ENCODE measurements around the gene RXRB. TPM values are rescaled to one million over a fixed set of nuclear protein-coding genes. Genes with fewer than 3 reads are reported as not detected.

RXRB gene
- total RNA-seq, 4 donors from 2014 or later, result 13.9 to 26.7 (median 16.7) TPM

DNA sequence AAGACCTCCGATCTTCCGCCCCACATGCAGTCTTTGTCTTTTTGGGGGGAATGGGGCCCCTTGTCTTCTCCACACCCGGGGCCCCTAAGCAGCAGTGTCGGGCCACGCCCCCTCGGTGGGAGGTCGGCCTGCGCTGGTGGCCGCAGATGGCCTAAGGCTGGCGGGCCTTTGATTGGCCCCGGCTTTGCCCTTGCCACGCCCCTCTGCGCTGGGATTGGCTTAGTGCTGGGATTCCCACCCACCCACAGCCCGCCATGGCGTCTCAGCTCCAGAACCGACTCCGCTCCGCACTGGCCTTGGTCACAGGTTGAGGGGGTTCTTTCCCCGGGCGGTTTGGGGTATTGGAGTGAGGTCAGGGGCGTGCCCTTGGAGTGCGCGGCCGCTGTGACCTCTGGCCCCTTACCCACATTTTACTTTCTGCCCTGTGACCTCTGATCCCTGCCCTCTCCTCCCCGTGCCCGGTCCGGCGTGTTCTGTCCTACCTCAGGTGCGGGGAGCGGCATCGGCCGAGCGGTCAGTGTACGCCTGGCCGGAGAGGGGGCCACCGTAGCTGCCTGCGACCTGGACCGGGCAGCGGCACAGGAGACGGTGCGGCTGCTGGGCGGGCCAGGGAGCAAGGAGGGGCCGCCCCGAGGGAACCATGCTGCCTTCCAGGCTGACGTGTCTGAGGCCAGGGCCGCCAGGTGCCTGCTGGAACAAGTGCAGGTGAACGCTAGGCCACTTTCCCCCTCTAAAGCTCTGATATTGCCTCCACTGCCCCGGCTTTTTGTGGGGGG is 4.1 kb upstream of the RXRB start, which contains the start of gene HSD17B8:
HSD17B8 (plus strand) TSS at position 241 of the 776 bp plus-strand sequence; CDS start at position 255, 14 bp downstream.
- 0 to 6% methylated on average over 3 to 9 of the region's 48 CpGs for WGBS, 2 donors
- TF ChIP-seq, protein P1, sequence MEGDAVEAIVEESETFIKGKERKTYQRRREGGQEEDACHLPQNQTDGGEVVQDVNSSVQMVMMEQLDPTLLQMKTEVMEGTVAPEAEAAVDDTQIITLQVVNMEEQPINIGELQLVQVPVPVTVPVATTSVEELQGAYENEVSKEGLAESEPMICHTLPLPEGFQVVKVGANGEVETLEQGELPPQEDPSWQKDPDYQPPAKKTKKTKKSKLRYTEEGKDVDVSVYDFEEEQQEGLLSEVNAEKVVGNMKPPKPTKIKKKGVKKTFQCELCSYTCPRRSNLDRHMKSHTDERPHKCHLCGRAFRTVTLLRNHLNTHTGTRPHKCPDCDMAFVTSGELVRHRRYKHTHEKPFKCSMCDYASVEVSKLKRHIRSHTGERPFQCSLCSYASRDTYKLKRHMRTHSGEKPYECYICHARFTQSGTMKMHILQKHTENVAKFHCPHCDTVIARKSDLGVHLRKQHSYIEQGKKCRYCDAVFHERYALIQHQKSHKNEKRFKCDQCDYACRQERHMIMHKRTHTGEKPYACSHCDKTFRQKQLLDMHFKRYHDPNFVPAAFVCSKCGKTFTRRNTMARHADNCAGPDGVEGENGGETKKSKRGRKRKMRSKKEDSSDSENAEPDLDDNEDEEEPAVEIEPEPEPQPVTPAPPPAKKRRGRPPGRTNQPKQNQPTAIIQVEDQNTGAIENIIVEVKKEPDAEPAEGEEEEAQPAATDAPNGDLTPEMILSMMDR (IDR thresholded peaks at IDR 0.05), result no peak
- peak in 1 of 4 donors; percentile 72 for TF ChIP-seq POLR2A (IDR thresholded peaks at IDR 0.05)
- no peaks in the 10 kb centered on the region for H3K9me3 ChIP-seq
- peaks cover 14 to 25% (median 17%) of the 10 kb centered on the region in 3 donors for H3K36me3 ChIP-seq
- peaks cover 38 to 83% (median 46%) of the 10 kb centered on the region in 3 donors for H3K4me1 ChIP-seq
- intact Hi-C loops (cut with DNase I), result no loop called here
- H3K27ac ChIP-seq, result peak within 1 kb of the TSS; percentile 79 to 93 (median 92)
- DNase-seq, result peak; percentile 74
- H3K27me3 ChIP-seq, result no peaks in the 10 kb centered on the region
- H3K4me3 ChIP-seq, result peak within 1 kb of the TSS; percentile 75 to 85 (median 80)

DNA sequence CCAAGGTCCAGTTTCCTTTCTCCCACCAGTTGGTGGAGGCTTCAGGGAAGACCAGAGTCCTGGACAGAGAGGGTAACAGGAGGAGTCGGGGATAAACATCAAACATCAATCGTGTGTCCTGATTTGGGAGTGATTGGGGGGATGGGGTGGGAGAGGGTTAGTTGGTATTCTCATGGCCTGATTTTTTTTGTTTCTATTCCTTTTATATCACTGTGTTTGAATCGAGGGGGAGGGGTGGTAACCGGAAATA is 3.6 kb upstream of the RXRB start:
- H3K27me3 ChIP-seq, result no peaks in the 10 kb centered on the region
- H3K9me3 ChIP-seq, result no peaks in the 10 kb centered on the region
- no peak for DNase-seq
- TF ChIP-seq, protein P1 (IDR thresholded peaks at IDR 0.05), result no peak
- TF ChIP-seq POLR2A (IDR thresholded peaks at IDR 0.05), result no peak
- H3K36me3 ChIP-seq, result peaks cover 14 to 21% (median 17%) of the 10 kb centered on the region in 3 donors
- H3K27ac ChIP-seq, result peak overlapping the region; percentile 79 to 93 (median 92)
- intact Hi-C loops (cut with DNase I), result no loop called here
- 9 to 12% methylated on average over 4 of the region's 4 CpGs for WGBS, 2 donors
- peak overlapping the region; percentile 75 to 85 (median 80) for H3K4me3 ChIP-seq
- peaks cover 42 to 83% (median 51%) of the 10 kb centered on the region in 3 donors for H3K4me1 ChIP-seq

DNA sequence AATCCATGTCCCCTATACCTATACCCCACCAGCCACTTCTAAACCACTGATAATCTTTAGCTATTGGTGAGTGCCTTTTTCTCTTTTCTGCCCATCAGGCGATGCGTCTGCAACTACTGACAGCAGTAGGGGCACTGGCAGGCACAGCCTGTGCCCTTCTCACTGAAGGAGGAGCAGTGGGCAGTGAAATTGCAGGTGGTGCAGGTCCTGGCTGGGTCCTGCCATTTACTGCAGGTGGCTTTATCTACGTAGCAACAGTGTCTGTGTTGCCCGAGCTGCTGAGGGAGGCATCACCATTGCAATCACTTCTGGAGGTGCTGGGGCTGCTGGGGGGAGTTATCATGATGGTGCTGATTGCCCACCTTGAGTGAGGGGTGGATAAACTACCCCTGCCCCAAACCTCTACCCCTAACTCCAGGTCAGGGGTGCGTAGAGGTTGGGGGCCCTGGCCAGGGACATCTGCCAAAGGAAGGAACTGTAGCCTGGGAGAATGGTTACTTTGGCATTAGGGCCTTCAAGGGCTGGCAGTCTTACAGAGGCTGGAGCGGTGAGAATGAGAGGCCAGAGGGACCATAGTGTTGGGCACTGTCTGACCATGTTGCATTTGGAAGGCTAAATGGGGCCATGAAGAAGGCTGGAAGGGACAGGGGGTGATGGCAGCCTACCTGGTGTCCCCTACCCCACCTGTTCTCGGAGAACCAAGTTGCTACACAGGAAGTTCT is 3.1 kb upstream of the RXRB start:
- H3K36me3 ChIP-seq, result peaks cover 14 to 21% (median 17%) of the 10 kb centered on the region in 3 donors
- H3K9me3 ChIP-seq, result no peaks in the 10 kb centered on the region
- no peaks in the 10 kb centered on the region for H3K27me3 ChIP-seq
- peak overlapping the region in 3 of 4 donors; percentile 91 to 93 (median 92) for H3K27ac ChIP-seq
- peak overlapping the region in 2 of 4 donors; percentile 78 to 82 for H3K4me3 ChIP-seq
- no peak for TF ChIP-seq POLR2A (IDR thresholded peaks at IDR 0.05)
- TF ChIP-seq, protein P1 (IDR thresholded peaks at IDR 0.05), result no peak
- peaks cover 43 to 83% (median 48%) of the 10 kb centered on the region in 3 donors for H3K4me1 ChIP-seq
- no peak for DNase-seq
- 74 to 91% methylated on average over 5 to 6 of the region's 7 CpGs for WGBS, 2 donors
- intact Hi-C loops (cut with DNase I), result no loop called here

DNA sequence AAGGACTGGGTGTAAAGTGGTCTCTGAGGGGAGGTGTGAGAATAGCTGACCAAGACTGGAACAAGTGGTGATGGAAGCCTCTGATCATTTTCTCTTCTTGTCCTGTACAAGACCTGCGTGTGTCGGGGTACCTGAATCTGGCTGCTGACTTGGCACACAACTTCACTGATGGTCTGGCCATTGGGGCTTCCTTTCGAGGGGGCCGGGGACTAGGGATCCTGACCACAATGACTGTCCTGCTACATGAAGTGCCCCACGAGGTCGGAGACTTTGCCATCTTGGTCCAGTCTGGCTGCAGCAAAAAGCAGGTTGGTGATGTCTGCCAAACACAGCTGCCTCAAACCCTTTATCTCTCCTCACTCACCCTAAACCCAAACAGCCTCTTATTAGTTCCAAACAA is 2.3 kb upstream of the RXRB start:
- peaks cover 14 to 28% (median 17%) of the 10 kb centered on the region in 3 donors for H3K36me3 ChIP-seq
- WGBS, 2 donors, result 82 to 84% methylated on average over 5 to 6 of the region's 6 CpGs
- no peaks in the 10 kb centered on the region for H3K9me3 ChIP-seq
- peaks cover 49 to 90% (median 54%) of the 10 kb centered on the region in 3 donors for H3K4me1 ChIP-seq
- no peak overlapping the region for H3K4me3 ChIP-seq
- DNase-seq, result no peak
- TF ChIP-seq, protein P1 (IDR thresholded peaks at IDR 0.05), result no peak
- no peak for TF ChIP-seq POLR2A (IDR thresholded peaks at IDR 0.05)
- H3K27me3 ChIP-seq, result no peaks in the 10 kb centered on the region
- intact Hi-C loops (cut with DNase I), result no loop called here
- no peak overlapping the region for H3K27ac ChIP-seq

DNA sequence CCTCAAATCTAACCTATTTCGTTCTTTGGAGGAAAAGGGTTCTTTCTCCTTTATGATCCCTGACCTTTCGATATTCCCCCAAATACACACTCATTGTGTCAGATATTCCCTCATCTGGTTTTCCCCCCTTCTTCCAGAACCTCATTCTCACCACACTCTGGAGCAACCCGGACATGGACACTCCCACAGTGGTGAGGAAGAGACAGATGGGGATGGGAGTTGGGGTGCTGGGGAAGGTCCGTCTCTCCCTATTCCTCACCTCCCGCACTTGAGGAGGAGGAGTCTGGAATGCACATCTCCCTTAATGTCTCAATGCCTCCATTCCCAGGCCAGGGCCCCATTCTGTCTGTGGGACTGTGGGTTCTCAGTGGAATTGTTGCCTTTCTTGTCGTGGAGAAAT is 1.5 kb upstream of the RXRB start:
- peak overlapping the region in 1 of 4 donors; percentile 95 for H3K27ac ChIP-seq
- peaks cover 46 to 90% (median 47%) of the 10 kb centered on the region in 3 donors for H3K4me1 ChIP-seq
- H3K9me3 ChIP-seq, result no peaks in the 10 kb centered on the region
- DNase-seq, result no peak
- intact Hi-C loops (cut with DNase I), result no loop called here
- WGBS, 2 donors, result 95 to 96% methylated on average over 4 of the region's 6 CpGs
- peaks cover 17 to 35% (median 20%) of the 10 kb centered on the region in 3 donors for H3K36me3 ChIP-seq
- H3K4me3 ChIP-seq, result peak overlapping the region; percentile 76 to 88 (median 82)
- H3K27me3 ChIP-seq, result no peaks in the 10 kb centered on the region
- TF ChIP-seq, protein P1 (IDR thresholded peaks at IDR 0.05), result no peak
- no peak for TF ChIP-seq POLR2A (IDR thresholded peaks at IDR 0.05)
